Measurements from ENCODE around the gene AGR3. TPM values are rescaled to one million over a fixed set of nuclear protein-coding genes. Genes with fewer than 3 reads are reported as not detected.

The AGR3 gene
- total and polyA plus RNA-seq, 4 donors: not detected

DNA sequence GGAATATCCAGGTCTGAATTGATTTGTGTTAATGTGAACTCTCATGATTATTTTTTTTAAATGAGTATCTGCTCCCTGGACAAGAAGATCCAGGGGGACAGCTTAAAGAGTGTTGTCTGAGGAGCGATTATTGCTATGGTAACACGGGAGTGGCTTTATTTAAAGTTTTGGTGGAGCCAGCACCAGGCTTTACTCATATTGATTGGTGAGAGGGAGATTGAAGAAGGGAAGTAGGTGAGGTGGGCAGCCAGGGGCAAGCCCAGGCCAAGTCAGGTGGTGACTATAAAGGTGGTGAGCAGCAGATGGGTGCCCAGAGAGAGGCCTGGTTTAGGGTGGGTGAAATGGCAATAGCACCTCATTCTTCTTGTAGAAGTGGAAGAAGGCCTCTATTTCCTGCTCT, 66.8 kb downstream of the AGR3 start (continued):
- TF ChIP-seq, protein P1, sequence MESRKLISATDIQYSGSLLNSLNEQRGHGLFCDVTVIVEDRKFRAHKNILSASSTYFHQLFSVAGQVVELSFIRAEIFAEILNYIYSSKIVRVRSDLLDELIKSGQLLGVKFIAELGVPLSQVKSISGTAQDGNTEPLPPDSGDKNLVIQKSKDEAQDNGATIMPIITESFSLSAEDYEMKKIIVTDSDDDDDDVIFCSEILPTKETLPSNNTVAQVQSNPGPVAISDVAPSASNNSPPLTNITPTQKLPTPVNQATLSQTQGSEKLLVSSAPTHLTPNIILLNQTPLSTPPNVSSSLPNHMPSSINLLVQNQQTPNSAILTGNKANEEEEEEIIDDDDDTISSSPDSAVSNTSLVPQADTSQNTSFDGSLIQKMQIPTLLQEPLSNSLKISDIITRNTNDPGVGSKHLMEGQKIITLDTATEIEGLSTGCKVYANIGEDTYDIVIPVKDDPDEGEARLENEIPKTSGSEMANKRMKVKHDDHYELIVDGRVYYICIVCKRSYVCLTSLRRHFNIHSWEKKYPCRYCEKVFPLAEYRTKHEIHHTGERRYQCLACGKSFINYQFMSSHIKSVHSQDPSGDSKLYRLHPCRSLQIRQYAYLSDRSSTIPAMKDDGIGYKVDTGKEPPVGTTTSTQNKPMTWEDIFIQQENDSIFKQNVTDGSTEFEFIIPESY (IDR thresholded peaks at IDR 0.05): no peak

DNA sequence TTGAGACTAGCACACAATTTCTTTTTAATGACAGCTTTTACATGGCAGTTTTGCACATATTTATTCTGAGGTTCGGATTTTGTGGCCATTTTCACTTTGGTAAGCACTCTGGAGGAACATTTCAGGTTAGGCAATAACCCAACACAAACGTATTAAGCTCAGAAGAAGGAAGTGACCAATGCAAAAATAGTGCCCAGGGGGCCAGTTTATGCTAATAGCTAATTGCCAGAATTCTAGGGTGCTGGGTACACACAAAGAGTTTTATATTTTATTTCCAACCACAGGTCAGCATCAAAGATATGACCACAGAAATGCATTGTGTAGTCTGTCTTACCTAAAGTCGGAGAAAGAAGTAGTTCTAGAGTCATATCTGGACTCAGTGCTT, 68.6 kb downstream of the AGR3 start:
- Histone ChIP-seq H3K9me3 (ENCODE audit: control insufficient read depth in 4 of 4, low read length in 3 of 4) (no peaks in the 10 kb centered on the region), H3K27ac (ENCODE audit: low read depth in 1 of 2, low read length in 2 of 2) (no peak overlapping the region), H3K36me3 (ENCODE audit: control insufficient read depth in 4 of 4, insufficient read depth in 3 of 4, low read depth in 1 of 4, low read length in 3 of 4) (no peaks in the 10 kb centered on the region), H3K4me3 (ENCODE audit: low read depth in 1 of 3, low read length in 3 of 3) (no peak overlapping the region), H3K4me1 (ENCODE audit: control insufficient read depth in 4 of 4, insufficient read depth in 4 of 4, low read length in 3 of 4) (no peaks in the 10 kb centered on the region), H3K9ac (ENCODE audit: low read depth in 1 of 2, low read length in 2 of 2) (no peak overlapping the region), H3K27me3 (ENCODE audit: control insufficient read depth in 4 of 4, insufficient read depth in 4 of 4, low read length in 3 of 4) (no peaks in the 10 kb centered on the region)
- TF ChIP-seq, protein P2, sequence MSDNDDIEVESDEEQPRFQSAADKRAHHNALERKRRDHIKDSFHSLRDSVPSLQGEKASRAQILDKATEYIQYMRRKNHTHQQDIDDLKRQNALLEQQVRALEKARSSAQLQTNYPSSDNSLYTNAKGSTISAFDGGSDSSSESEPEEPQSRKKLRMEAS (IDR thresholded peaks at IDR 0.05): no peak
- 55% methylated on average over 3 of the region's 3 CpGs for WGBS
- no peak for DNase-seq (ENCODE audit: low spot score)

DNA sequence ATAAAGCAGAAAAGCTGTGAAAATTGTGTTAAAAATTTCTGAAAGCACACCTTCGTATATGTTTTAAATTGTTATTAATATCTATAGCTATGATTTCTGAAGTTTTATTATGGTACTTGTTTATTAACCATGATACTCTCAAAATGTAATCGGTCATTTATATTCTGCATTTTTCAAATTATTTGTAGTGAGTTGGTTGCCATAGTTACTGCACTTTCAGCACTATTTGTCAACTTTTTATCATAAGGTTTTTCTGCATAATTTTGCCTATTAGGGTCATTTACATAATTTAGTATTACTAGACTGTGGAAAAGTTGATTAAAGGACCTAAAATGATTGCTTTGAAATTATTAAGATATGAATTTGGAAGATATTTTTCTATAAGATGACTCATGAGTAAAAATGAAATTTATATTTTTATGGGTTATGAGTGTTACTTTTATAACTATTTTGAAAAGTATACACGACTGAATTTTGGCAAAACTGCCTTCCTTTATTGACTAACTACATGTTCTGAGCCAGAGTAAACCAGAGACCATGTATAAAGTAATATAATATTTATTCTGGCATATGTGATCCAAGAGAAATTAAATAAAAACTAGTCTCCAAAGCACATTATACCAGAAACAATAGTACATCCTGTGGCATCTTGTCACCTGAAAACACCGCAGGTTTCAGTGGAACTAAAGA, 69.1 kb downstream of the AGR3 start:
- H3K27me3 ChIP-seq (ENCODE audit: control insufficient read depth in 4 of 4, insufficient read depth in 4 of 4, low read length in 3 of 4): no peaks in the 10 kb centered on the region
- no peaks in the 10 kb centered on the region for H3K9me3 ChIP-seq (ENCODE audit: control insufficient read depth in 4 of 4, low read length in 3 of 4)
- no peak overlapping the region for H3K9ac ChIP-seq (ENCODE audit: low read depth in 1 of 2, low read length in 2 of 2)
- 72% methylated on average over 4 of the region's 4 CpGs for WGBS
- TF ChIP-seq FOXA2 (IDR thresholded peaks at IDR 0.05) (no peak), RAD21 (IDR thresholded peaks at IDR 0.05) (no peak)
- TF ChIP-seq, protein P1 (IDR thresholded peaks at IDR 0.05): no peak
- TF ChIP-seq, protein P3, sequence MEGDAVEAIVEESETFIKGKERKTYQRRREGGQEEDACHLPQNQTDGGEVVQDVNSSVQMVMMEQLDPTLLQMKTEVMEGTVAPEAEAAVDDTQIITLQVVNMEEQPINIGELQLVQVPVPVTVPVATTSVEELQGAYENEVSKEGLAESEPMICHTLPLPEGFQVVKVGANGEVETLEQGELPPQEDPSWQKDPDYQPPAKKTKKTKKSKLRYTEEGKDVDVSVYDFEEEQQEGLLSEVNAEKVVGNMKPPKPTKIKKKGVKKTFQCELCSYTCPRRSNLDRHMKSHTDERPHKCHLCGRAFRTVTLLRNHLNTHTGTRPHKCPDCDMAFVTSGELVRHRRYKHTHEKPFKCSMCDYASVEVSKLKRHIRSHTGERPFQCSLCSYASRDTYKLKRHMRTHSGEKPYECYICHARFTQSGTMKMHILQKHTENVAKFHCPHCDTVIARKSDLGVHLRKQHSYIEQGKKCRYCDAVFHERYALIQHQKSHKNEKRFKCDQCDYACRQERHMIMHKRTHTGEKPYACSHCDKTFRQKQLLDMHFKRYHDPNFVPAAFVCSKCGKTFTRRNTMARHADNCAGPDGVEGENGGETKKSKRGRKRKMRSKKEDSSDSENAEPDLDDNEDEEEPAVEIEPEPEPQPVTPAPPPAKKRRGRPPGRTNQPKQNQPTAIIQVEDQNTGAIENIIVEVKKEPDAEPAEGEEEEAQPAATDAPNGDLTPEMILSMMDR (IDR thresholded peaks at IDR 0.05; ENCODE audit: low read depth, low read length, missing input control): no peak
- H3K27ac ChIP-seq (ENCODE audit: low read depth in 1 of 2, low read length in 2 of 2): no peak overlapping the region
- H3K36me3 ChIP-seq (ENCODE audit: control insufficient read depth in 4 of 4, insufficient read depth in 3 of 4, low read depth in 1 of 4, low read length in 3 of 4): no peaks in the 10 kb centered on the region
- no peaks in the 10 kb centered on the region for H3K4me1 ChIP-seq (ENCODE audit: control insufficient read depth in 4 of 4, insufficient read depth in 4 of 4, low read length in 3 of 4)
- no peak for DNase-seq (ENCODE audit: low spot score)
- H3K4me3 ChIP-seq (ENCODE audit: low read depth in 1 of 3, low read length in 3 of 3): no peak overlapping the region

DNA sequence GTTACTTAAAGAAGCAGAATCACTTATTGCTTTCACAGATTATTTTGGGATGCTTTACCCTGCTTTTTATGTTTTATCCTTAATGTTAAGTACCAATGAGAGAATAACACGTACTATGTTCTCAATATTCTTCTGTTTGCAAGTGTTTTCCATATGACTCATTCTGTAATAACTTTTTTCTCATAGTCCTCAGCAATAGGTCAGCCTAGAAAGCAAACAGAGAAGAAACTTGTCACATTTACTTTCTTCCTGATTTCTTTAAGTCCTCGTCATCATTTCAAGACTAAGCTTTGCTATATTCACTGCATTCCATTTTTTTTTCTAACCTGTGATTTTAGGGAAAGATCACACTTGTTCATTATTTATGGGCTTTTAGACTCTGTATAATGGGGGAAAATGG, 70.2 kb downstream of the AGR3 start:
- no peak overlapping the region for H3K4me3 ChIP-seq (ENCODE audit: low read depth in 1 of 3, low read length in 3 of 3)
- no peak for DNase-seq (ENCODE audit: low spot score)
- H3K9me3 ChIP-seq (ENCODE audit: control insufficient read depth in 4 of 4, low read length in 3 of 4): no peaks in the 10 kb centered on the region
- H3K27me3 ChIP-seq (ENCODE audit: control insufficient read depth in 4 of 4, insufficient read depth in 4 of 4, low read length in 3 of 4): no peaks in the 10 kb centered on the region
- no peaks in the 10 kb centered on the region for H3K36me3 ChIP-seq (ENCODE audit: control insufficient read depth in 4 of 4, insufficient read depth in 3 of 4, low read depth in 1 of 4, low read length in 3 of 4)
- TF ChIP-seq SP1 (IDR thresholded peaks at IDR 0.05) (no peak), NR2F2 (IDR thresholded peaks at IDR 0.05) (no peak), FOXA1 (IDR thresholded peaks at IDR 0.05) (no peak), TAF1 (conservative IDR thresholded peaks at IDR 0.05) (no peak), YY1 (IDR thresholded peaks at IDR 0.05) (no peak), HNF4G (IDR thresholded peaks at IDR 0.05) (no peak), FOXA2 (IDR thresholded peaks at IDR 0.05) (no peak)
- TF ChIP-seq, protein P4, sequence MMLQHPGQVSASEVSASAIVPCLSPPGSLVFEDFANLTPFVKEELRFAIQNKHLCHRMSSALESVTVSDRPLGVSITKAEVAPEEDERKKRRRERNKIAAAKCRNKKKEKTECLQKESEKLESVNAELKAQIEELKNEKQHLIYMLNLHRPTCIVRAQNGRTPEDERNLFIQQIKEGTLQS (IDR thresholded peaks at IDR 0.05): no peak
- TF ChIP-seq, protein P1 (IDR thresholded peaks at IDR 0.05): no peak
- TF ChIP-seq, protein P3 (IDR thresholded peaks at IDR 0.05; ENCODE audit: low read depth, low read length, missing input control): no peak
- 77% methylated on average over 2 of the region's 2 CpGs for WGBS
- H3K27ac ChIP-seq (ENCODE audit: low read depth in 1 of 2, low read length in 2 of 2): no peak overlapping the region
- H3K9ac ChIP-seq (ENCODE audit: low read depth in 1 of 2, low read length in 2 of 2): no peak overlapping the region
- no peaks in the 10 kb centered on the region for H3K4me1 ChIP-seq (ENCODE audit: control insufficient read depth in 4 of 4, insufficient read depth in 4 of 4, low read length in 3 of 4)
